Measurements from ENCODE around the gene PRKAR2A.
"Not testable (repeated sequence)": the region's sequence is repeated elsewhere in the genome, so short reads cannot be mapped to it uniquely, and the experiment has no call there.

- TF ChIP-seq CTCF (IDR thresholded peaks at IDR 0.05 in 4 of 5, conservative IDR thresholded peaks at IDR 0.05 in 1 of 5); POLR2A (IDR thresholded peaks at IDR 0.05): not testable (repeated sequence)
Observed at GRCh38 chr3:48829525-48829924, 18.1 kb downstream of the PRKAR2A start.

All from gastrocnemius medialis (tissue), 4 donors.